HG03280 (cell line): ENCODE data around the gene KCTD15.
A peak's percentile ranks its signal among the peaks of the same experiment; 100 is the strongest.

Experiments
- ATAC-seq: cut with Tn5 transposase; IDR thresholded peaks from one replicate; pipeline ENCODE4 v1.9.1; 2021; ENCODE audit warnings: mild to moderate bottlenecking, moderate library complexity; ENCODE audit not compliant: unreplicated experiment

The KCTD15 gene

DNA sequence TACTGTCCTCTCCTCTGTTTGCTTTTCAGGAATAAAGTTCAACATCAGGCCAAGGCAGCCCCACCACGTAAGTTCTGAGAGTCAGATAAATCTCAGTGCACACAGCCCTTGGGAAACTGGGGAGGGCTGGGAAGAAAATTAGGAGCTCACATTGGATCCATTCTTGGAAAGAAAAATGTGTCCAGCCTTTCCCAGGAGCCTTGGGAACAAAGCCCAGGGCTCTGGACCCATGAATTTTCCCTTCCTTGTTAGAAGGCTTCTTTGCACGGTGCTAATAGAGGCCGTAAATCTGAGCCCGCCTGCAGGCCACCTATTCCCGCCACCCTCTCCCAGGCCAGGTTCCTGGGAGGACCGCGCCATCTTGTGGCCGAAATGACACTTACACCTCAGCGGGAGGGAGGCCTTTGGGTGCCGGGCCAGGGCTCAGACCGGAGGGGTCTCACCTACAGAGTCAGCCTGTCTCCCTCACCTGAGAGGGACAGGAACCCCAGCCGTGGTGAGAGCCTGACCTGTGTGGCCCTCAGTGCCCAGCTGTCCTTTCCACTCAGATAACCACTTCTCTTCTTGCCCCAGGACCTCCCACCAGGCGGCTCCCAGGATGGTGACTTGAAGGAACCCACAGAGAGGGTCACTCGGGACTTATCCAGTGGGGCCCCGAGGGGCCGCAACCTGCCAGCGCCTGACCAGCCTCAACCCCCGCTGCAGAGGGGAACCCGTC, 25.1 kb upstream of the KCTD15 start:
- ATAC-seq, result peak; percentile 57

- no peak for ATAC-seq
These were observed 24.4 kb upstream of the KCTD15 start for GRCh38 chr19:33772102-33772857.

- ATAC-seq, result no peak
These were observed 23.9 kb upstream of the KCTD15 start for GRCh38 chr19:33772858-33773180.

- no peak for ATAC-seq
These were observed 22.7 kb upstream of the KCTD15 start for GRCh38 chr19:33773704-33774624.

GRCh38 chr19:33774751-33775150, 21.9 kb upstream of the KCTD15 start:
- no peak for ATAC-seq

DNA sequence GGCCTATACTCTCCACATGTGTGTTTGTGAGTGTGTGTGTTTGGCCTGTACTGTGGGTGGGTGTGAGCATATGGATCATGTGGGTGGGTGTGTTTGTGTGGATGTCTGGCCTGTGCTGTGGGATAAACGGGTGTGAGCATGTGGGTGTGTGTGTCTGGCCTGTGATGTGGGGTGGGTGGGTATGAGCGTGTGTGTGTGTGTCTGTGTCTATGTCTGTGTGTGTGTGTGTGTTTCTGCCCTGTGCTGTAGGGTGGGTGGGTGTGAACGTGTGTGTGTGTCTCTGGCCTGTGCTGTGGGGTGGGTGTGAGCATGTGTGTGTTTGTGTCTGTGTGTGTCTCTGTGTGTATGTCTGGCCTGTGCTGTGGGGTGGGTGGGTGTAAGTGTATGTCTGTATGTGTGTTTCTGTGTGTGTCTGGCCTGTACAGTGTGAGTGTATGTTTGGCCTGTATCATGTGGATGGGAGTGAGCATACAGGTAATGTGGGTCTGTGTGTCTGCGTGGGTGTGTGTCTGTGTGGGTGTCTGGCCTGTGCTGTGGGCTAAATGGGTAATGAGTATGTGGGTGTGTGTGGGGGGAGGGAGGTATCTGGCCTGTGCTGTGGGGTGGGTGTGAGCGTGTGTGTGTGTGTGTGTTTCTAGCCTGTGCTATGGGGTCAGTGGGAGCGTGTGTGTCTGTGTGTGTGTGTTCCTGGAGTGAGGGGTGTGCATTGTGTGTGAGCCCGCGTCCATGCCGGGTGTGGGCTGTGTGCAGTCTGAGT, 20.8 kb upstream of the KCTD15 start:
- ATAC-seq, result no peak

DNA sequence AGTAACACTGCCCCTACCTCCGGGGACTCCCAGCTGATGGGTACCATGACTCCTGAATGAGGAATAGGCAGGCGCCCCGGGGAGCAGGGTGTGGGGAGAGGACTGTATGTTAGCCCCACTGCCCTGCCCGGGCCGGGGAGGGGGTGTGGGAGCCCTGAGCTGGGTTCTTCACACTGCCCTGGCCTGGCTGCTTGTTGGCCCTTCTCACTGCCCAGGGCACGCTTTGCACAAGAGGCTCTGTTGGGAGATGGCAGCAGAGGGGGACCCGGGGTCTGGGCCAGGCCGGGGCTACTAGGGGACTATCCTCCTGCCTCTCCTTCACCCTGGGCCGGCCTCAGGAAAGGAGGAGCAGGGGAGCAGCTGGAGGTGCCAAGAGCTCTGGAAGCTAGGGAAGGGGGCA, 19.3 kb upstream of the KCTD15 start:
- no peak for ATAC-seq

- ATAC-seq, result no peak
These were observed 18.9 kb upstream of the KCTD15 start for GRCh38 chr19:33777753-33778088.

DNA sequence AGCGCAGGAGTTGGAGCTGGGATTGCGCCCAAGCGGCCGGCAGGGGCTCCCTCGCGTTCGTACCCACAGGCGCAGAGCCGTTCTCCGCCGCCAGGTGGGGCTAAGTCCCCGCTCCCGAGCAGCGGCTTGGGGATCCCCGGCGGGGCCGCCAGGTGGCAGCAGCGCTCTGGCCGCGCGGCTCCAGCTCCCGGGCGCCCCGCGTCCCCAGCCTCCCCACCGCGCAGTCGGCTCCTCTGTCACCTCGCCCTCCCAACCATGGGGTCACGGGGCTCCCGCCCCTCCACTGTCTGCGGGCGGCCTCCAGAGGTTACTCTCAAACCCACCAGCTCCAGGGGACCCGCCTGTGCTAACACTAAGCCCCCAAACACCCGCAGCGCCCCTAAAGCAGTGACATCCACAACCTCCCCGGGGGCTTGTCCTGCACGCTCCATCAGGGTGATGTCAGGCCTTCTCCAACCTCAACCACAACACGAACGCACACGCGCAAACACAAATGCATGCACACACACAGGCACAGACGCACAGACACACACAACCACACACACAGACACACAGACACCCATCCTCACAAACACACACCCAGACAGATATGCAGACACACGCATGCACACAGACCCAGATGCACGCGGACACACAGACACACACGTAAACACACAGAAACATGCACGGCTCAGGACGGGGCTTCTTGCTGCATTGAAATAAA, 18.4 kb upstream of the KCTD15 start:
- peak; percentile 87 for ATAC-seq

GRCh38 chr19:33779849-33780248, 16.8 kb upstream of the KCTD15 start:
- ATAC-seq, result no peak

DNA sequence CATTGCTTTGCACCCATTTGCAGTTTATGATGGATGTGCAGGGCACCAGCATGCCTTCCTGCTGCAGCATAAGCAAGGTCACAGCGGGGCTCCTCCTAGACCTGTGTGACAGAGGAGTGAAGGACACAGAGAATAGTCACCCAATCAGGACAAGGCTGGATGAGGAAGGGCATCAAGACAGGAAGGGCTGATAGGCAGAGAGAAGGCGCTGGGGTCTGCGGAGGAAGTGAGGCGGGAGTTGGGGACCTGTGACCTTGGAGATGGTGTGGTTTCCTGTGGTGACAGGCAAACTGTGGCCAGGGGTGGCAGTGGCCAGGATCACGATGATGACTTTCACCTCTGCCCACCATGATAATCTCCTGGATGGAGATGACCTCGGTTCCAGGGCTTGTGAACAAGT, 16.4 kb upstream of the KCTD15 start:
- no peak for ATAC-seq

DNA sequence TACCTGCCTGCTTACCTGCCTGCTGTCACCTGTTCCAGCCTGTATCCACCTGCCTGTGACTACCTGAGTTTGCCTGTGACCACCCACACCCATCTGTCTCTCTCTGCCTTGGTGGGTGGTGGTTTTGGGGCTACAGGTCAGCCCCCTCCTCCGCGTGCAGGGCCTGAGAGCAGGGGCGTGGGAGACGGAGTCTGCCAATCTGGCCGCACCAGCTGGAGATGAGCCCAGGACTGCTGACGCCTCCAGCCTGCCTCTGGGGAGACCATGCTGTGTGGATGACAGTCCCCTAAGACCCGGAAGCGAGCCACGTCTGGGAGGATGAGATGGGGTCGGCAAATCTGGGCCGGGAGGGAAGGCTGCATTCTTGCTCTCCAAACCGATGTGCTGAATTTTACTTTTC, 15.9 kb upstream of the KCTD15 start:
- no peak for ATAC-seq

DNA sequence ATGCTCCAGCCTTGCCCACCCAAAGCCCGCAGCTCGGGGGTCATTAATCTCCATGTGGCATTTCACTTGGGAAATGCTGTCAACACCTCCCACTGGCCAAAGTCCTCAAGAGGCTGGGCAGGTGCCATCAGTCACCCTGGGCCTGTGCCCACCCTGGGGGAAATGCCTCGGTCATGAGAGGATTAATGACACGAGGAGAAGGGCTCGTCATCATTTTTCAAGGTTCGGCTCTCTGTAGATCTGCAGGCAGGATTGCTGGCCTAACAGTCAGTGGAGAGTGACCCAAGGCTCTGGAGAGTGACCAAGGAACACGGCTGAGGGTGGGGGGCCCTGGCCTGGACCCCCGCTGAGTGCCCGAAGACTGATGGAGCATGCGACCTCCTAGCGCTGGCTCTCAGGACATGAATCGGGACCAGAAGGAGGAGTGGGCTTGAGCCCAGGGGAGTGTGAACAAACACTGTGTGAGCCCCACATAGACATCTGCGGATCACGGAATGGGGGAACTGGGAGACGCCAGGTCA, 15.2 kb upstream of the KCTD15 start:
- no peak for ATAC-seq

GRCh38 chr19:33781996-33782395, 14.7 kb upstream of the KCTD15 start:
- no peak for ATAC-seq

DNA sequence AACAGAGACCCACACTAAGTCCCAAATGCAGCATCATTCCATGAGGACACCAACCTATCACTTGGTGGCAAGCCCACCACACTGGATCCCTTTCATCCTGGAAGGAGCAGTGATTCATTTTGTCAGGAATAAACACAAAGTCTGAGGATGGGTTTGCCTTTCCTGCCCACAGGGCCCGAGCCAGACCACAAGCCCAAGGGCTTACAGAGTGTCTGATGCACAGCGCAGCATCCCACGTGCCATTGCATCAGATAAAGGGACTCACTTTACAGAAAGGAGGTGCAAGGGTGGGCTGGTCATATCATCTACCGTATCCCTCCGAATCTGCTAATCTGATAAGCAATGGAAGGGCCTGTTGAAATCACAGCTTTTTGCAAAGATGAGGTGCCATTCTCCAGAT, 12.2 kb upstream of the KCTD15 start:
- no peak for ATAC-seq

GRCh38 chr19:33785795-33786194, 10.9 kb upstream of the KCTD15 start:
- no peak for ATAC-seq

- no peak for ATAC-seq
These were observed 8.0 kb upstream of the KCTD15 start for GRCh38 chr19:33788676-33789075.

GRCh38 chr19:33789344-33789743, 7.3 kb upstream of the KCTD15 start:
- no peak for ATAC-seq

- ATAC-seq, result no peak
These were observed 1.8 kb upstream of the KCTD15 start for GRCh38 chr19:33794683-33795369.
